ENCODE results near the gene CAMTA1.

CAMTA1 gene

DNA sequence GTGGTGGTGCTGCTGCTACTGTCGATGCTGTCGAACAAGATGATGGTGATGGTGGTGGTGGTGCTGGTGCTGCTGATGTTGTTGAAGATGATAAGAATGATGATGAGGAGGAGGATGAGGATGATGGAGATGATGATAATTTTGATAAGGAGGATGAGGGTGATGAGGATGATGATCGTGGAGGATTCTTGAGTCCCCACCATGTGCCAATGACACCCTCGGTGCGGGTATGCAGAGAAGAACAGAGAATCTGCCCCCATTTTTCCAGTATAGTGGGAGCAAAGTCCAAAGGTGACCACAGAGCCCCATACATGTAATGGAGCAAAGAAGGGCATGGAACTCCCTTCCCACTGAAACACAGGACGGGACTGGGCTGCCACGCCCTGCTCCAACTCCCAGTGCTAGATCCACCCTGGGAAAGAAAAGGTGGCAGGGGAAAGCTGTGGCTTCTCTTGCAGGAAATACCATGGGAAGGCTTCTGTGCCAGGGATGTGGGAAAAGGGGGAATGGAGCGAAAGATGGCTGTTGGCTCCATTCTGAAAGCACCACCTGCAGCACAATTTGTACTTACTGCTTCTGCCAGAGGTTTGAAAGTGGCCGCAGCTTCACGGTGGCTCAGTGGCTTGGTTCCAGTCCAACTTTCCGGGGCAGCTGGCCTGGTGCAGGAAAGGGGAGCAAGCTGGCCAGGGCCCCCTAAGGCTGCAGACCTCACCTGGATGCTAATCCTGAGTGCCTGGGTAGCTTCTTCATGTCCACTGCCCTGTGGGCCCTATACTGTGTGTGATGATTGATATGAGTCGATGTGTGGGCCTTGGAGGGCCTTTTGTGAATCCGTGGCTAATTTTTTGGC, 598.6 kb downstream of the CAMTA1 start:
- no peak for DNase-seq

GRCh38 chr1:7384679-7385078, 599.4 kb downstream of the CAMTA1 start:
- no peak for DNase-seq

DNA sequence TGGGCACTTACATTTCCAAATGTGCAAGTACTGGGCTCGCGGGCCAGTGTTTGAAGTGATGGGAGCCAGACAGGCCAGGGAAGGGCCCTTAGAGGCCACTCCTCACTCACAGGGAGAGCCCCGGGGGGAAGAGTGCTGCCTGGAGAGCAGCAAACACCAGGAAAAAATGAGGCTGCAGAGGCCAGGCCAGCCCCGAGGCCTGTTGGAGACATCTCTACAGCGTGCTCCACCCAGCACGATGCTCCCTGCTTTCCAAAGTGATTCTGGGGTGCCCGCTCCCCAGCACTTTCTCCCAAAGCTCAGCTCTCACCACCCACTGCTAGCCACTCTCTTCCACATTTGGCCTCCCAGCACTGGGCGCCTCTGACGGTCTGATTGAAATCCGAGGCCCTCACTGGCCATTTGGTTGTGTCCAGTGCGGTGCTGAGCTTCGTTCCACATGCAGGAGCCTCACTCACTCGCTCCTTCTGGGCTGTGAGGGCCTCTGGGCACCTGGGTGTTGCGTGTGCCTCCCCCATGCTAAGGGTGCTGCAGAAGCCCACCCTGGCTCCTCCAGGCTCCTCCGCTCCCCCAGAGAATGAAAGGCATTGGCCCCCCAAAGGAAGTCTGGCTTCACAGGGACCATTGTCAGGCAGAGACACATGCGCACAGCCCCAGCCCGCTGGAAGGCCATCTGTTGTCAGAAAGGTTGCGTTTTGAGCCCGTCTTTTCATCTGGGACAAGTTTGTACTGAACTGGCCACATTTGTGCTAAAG, 600.4 kb downstream of the CAMTA1 start:
- DNase-seq = no peak

DNA sequence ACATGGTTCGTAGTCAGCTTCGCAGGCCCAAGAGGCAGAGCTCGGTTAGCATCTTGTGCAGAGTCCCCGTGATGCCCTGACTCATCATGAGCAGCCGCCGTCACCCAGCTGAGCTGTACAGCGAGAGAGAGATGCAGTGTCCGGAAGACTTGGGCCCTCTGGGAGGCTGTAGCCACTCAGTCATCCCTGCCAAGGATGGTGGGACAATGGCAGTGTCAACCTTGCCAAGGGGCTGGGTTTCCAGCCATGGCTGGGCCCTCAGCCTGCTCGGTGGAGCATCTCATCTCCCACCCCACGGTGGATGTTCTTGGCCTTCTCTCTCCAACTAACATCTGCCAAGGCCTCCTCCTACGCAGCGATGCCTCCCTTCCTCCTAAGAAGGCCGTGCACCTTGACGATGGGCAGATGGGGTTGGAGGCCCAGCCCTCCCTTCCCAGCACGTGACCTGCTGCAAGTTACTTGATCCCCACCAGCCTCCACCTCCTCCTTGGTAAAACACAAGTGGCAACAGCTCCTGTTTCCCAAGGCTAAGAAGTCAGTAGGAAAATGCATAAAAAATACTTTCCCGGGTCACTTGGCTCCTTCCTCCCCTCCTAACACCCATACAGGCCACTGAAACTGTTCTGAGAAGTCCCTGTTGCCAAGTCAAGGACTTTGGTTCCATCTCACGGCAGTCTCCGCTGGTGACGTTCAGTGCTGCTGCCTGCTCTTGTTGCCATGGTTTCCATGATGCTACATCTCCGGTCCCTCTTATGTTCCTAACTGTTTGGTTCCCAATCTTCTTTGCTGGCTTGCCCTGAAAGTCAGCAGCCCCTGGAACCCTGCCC, 601.2 kb downstream of the CAMTA1 start:
- no peak for DNase-seq

DNA sequence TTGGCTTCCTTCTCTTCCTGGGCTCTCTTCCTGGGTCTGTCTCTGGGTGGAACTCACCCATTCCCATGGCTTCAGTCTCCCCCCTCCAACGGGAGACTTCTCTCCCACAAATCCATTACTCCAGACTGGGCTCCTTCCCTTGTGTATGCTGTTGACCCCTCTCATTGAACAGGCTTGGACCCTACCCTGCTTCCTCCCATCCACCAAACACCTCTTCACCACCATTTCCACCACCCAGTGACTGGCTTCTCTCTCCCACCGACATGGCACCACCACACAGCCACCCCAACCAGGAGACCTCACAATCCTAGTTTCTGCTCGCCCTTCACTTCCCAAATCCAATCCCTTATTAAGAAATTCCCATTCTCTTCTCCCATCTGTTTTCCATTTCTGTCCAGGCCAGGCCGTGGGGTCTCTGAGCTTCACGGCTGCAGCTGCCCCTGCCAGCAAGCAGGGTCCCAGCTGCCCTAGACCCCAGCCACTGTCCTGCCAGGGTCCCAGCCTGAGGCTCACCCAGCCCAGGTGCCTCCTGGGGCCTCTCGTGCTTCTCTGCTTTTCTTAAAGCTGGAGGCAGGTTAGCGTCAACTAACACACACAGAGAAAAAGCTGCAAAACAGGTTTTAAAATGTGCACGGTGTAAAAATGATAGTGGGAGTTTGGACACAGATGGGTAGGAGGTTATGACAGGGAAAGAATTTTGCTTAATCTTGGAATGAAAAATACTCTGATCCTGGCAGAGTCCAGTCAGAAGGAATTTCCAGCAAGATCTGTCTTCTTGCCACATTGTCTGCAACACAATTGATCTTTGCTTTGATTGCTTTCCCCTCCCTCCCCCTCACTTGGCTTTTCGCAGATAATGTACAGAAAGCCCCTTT, 602.0 kb downstream of the CAMTA1 start:
- no peak for DNase-seq

- no peak for DNase-seq
Observed at GRCh38 chr1:7388141-7388487, 602.9 kb downstream of the CAMTA1 start.

DNA sequence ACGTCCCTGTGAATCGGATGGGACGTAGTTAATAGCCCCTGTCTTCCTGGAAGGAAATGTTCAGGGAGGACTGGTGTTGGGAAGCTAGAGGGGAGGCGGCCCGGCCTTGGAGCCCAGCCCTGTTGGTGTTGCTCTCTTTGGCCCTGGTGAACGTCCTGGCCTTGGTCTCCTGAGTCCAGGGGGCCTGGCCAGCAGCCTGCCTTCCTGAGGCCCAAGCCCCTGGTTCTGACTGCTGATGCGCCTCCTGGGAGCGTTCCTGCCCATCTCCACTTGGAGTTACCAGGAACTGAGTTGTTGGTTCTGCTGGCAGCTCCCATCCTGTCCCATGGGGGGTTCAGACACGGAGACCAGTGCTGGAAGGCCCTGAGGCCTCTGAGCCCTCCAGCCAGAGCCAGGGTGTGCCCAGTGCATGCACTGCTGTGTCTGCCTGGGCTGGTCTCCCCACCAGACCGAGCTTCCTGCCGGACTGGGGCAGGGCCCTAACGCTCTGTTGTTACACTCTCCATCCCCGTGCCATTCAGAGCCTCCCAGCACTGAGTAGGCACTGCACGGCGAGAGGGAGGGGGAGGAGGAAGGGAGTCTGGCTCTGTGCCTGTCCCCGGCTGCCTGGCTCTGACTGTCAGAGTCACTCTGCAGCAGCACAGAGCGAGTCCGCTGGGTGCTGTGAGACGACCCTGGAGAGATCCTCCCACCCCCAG, 603.4 kb downstream of the CAMTA1 start:
- DNase-seq = no peak

DNA sequence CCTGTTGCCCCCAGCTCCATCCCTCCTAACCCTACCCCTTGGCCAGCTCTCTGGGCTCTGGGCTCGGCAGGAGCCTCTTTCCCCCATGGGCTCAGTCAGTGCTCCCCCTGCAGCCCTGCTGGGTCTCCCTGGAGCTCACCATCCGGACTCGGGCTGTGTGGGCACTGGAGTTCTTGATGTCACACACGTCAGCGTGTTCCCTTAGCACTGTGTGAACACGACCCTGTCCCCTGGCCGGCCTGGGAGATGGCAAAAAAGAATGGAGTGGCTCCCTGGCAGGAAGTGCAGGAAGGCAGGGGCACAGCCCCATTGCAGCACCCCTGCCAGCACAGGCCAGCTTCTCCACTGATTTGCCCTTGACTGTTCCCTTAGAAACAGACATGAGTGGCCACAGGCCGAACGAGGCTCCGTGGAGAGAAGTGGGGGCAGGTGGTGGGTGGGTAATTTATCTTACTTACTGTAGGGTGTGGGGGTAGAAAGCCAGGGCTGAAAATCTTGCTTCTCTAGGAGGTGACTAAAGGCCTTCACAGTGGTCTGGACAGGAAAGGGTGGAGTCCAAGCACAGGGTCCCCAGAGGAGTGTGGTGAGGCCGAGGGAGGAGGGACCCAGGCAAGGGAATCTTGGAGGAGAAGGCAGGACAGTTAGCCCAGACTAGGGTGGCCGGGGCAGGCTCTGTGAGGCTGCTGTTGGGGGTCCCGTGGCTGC, 604.1 kb downstream of the CAMTA1 start:
- no peak for DNase-seq

DNA sequence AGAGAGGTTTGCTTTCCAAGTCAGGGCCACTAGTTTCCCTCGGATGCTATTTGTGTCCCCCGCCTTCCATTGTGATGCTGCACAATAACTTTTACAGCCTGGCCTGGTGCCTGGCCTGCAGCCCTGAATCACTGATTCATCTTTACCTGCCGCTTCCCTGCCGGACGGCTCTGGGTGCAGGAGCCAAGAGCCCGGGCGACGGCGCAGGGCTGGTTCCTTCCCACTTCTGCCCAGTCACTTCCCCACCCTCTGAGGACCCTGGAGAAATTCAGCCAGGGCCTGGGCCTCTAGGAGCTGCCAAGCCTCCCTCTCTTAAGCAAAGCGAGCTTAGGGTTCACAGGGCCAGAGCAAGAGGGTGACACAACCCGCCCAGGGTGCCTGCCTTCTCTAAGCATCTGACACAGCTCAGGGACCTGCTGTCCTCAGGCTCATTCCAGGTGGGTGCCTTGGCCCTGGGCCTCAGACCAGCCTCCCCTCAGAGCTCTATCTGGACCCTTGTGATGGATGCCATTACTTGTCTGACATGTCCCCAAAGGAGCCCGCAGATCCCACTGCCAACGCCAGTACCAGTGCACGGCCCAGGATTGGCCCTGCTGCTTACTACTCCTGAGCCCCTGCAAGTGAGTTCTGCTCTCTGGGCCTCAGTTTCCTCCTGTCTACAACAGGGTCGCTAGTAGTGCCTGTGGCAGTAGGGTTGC, 604.8 kb downstream of the CAMTA1 start:
- DNase-seq = no peak

DNA sequence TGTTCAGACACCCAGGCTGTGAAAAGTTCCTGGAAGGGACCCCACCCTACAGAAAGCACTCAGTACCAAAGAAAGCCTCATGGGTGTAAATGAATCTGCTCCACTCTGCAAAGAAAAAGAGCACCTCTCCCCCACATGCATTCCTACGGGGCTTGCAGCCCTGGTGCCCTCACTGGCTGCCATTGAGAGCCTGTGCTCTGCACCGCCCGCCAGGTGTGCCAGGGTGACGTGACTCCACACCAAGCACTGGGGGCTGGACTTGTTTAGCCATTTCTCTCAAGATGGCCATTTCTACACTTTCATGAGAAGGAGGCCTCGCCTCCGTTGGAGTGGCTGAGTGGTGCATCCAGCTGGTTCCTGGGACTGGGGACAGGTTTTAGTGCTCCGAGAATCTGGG, 605.3 kb downstream of the CAMTA1 start:
- DNase-seq = no peak

- DNase-seq = no peak
Observed at GRCh38 chr1:7393136-7393535, 607.9 kb downstream of the CAMTA1 start.

DNA sequence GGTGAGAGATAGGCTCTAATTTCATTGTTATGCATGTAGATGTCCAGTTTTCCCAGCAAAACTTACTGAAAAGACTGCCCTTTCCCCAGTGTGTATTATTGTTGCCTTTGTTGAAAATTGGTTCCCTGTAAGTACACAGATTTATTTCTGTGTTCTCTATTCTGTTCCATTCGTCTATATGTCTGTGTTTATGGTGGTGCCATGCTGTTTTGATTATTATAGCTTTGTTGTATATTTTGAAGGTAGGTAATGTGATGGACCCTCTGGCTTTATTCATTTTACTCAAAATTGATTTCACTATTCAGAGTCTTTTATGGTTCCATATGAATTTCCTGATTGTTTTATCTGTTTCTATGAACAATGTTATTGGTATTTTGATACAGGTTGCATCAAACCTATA, 610.0 kb downstream of the CAMTA1 start:
- DNase-seq = no peak

GRCh38 chr1:7398982-7399381, 613.7 kb downstream of the CAMTA1 start:
- DNase-seq = no peak

GRCh38 chr1:7399514-7400125, 614.4 kb downstream of the CAMTA1 start:
- DNase-seq = no peak

- DNase-seq = no peak
Observed at GRCh38 chr1:7400566-7400965, 615.3 kb downstream of the CAMTA1 start.

DNA sequence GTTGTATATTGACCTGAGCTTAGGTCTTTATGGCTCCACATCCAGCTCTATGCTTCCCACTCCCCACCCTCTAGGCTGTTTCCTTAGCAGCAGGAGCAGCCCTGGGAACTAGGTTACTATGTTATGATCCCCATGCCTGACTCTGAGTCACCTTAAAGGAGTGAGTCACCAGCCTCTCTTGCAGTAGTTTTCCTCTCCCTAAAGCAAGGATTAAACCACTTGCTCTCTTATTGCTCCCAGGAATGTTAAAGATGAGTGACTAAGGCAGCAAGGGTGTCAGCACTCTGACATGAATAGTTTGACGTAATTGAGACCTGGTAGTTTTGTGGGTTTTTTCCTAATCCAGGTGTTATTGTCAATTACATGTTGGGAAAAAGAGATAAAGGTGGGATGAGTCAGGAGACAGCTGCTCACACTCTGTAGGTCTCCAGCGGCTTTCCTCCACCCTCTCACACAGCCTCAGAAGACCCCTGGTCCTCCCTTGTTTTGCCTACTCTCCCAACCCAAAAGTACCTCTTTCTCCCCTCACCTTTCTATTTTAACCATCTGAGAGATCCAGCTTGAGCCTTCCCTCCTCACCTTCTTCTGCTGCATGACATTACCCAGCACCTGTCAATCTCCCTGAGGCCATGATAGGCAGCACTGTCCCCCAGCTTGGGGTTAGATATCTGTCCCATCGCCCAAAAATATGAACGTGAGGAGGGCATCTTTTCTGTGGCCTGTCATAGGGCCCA, 616.7 kb downstream of the CAMTA1 start:
- DNase-seq = no peak

DNA sequence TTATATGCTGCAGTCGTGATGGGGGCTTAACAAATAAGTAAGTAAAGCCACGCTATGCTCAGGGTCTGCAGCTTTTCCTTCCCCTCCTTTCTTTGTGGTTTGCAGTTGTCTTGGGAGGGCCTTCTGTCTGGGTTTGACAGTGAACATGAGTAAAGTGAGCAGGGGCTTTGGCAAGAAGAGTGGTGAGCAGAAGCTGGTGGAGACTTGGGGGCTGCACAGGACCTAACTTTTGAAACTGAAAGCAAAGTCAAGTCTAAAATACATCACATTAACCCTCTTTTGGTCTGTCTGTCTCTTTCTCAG, 617.2 kb downstream of the CAMTA1 start:
- DNase-seq = no peak

- no peak for DNase-seq
Observed at GRCh38 chr1:7403265-7404045, 618.2 kb downstream of the CAMTA1 start.
